SK-N-SH (cell line): ENCODE measurements around the gene CAMK2D. TPM values are rescaled to one million over a fixed set of nuclear protein-coding genes. Genes with fewer than 3 reads are reported as not detected.

Experiments
- CTCF ChIA-PET: fragments of 300-600, 350-600 bp; formaldehyde crosslinking; extraction: SDS; loops from one replicate; lab custom pipeline; 2021; lab: Yijun Ruan, JAX
- POLR2A ChIA-PET: fragments of 350-600 bp; sonication (Branson Sonifier 250); formaldehyde crosslinking; extraction: SDS; loops from one replicate; lab custom pipeline; 2020; ENCODE audit warnings: antibody characterized with exemption, inconsistent platforms; lab: Yijun Ruan, JAX
- DNase-seq: peaks from one replicate; pipeline ENCODE4 v3.0.0; 2012
- H2AFZ ChIP-seq: fragments of 200-600 bp; sonication (generic); 2 replicates; pipeline ENCODE4 v1.8.1; 2016; ENCODE audit warnings: antibody characterized with exemption, mild to moderate bottlenecking, low read depth
- H3F3A ChIP-seq: fragments of 200-600 bp; sonication (generic); replicated peaks from 2 replicates; pipeline ENCODE3; 2016; ENCODE audit warnings: antibody characterized with exemption, mild to moderate bottlenecking; ENCODE audit not compliant: insufficient read depth
- H3K27ac ChIP-seq, 2 experiments: fragments of 200-500 bp in 1 of 2; fragments of 200-600 bp in 1 of 2; sonication (Bioruptor generic) in 1 of 2; sonication (generic), shearing (Covaris generic) in 1 of 2; 2 replicates each; pipeline versions ENCODE4 v1.5.1 to v1.6.1; 2014 to 2016; ENCODE audit warnings: low read depth in 2 of 2, inconsistent platforms in 1 of 2, low read length in 1 of 2, mild to moderate bottlenecking in 1 of 2, mixed read lengths in 1 of 2
- H3K27me3 ChIP-seq: fragments of 200-600 bp; sonication (generic), shearing (Covaris generic); 2 replicates; pipeline ENCODE4 v1.6.1; 2016; ENCODE audit warnings: mixed run types; ENCODE audit not compliant: insufficient read depth
- H3K36me3 ChIP-seq, 2 experiments: fragments of 200-500 bp in 1 of 2; fragments of 200-600 bp in 1 of 2; sonication (Bioruptor generic) in 1 of 2; sonication (generic) in 1 of 2; replicated peaks in 1 of 2; 2 replicates each; pipeline versions ENCODE3 to v1.5.1; 2014 to 2016; ENCODE audit warnings: low read length in 1 of 2, mild to moderate bottlenecking in 1 of 2; ENCODE audit not compliant: insufficient read depth in 2 of 2, control insufficient read depth in 1 of 2
- H3K4me1 ChIP-seq, 2 experiments: fragments of 200-500 bp in 1 of 2; fragments of 200-600 bp in 1 of 2; sonication (Bioruptor generic) in 1 of 2; sonication (generic), shearing (Covaris generic) in 1 of 2; 2 replicates each; pipeline versions ENCODE4 v1.5.1 to v1.6.1; 2014 to 2016; ENCODE audit warnings: low read depth in 1 of 2, low read length in 1 of 2, mixed run types in 1 of 2; ENCODE audit not compliant: insufficient read depth in 2 of 2, control insufficient read depth in 1 of 2
- H3K4me2 ChIP-seq: fragments of 200-600 bp; sonication (generic), shearing (Covaris generic); 2 replicates; pipeline ENCODE4 v1.6.1; 2017; ENCODE audit warnings: mixed run types
- H3K4me3 ChIP-seq, 2 experiments: fragments of 200-500 bp in 1 of 2; fragments of 200-600 bp in 1 of 2; sonication (Bioruptor generic) in 1 of 2; sonication (generic), shearing (Covaris generic) in 1 of 2; 2 replicates each; pipeline versions ENCODE4 v1.5.1 to v1.8.1; 2014 to 2016; ENCODE audit warnings: low read depth in 2 of 2, inconsistent platforms in 1 of 2, low read length in 1 of 2, mild to moderate bottlenecking in 1 of 2, mixed read lengths in 1 of 2, moderate library complexity in 1 of 2
- H3K79me2 ChIP-seq: fragments of 200-600 bp; sonication (generic); 2 replicates; pipeline ENCODE4 v1.8.1; 2017; ENCODE audit warnings: mild to moderate bottlenecking; ENCODE audit not compliant: insufficient read depth
- H3K9ac ChIP-seq: fragments of 200-600 bp; sonication (generic); 2 replicates; pipeline ENCODE4 v1.6.1; 2017; ENCODE audit warnings: mixed run types
- H3K9me2 ChIP-seq: fragments of 200-600 bp; sonication (generic); 2 replicates; pipeline ENCODE4 v1.6.1; 2017; ENCODE audit warnings: mixed run types
- H3K9me3 ChIP-seq: fragments of 200-600 bp; sonication (generic); 2 replicates; pipeline ENCODE4 v1.6.1; 2017; ENCODE audit warnings: mixed run types, mild to moderate bottlenecking, moderate library complexity
- H4K20me1 ChIP-seq: fragments of 200-600 bp; sonication (generic); 2 replicates; pipeline ENCODE4 v1.6.1; 2017; ENCODE audit warnings: mild to moderate bottlenecking, mixed run types; ENCODE audit not compliant: insufficient read depth
- CHD2 ChIP-seq: fragments of 150-350 bp; IDR thresholded peaks from 2 replicates; pipeline ENCODE4 v1.6.1; 2018; ENCODE audit warnings: low read length; ENCODE audit not compliant: partially characterized antibody
- ELF1 ChIP-seq: IDR thresholded peaks from 2 replicates; pipeline ENCODE4 v1.4.0; 2012
- FOSL2 ChIP-seq: IDR thresholded peaks from 2 replicates; pipeline ENCODE4 v1.4.0; 2012; ENCODE audit warnings: low read depth, mild to moderate bottlenecking, moderate library complexity, borderline replicate concordance
- GABPA ChIP-seq: IDR thresholded peaks from 2 replicates; pipeline ENCODE4 v1.4.0; 2012; ENCODE audit warnings: low read depth, mild to moderate bottlenecking
- GATA2 ChIP-seq: sonication (generic); formaldehyde crosslinking; IDR thresholded peaks from 2 replicates; pipeline ENCODE4 v1.5.0; 2020; ENCODE audit warnings: mild to moderate bottlenecking, missing genetic modification reagents
- MEF2A ChIP-seq: IDR thresholded peaks from 2 replicates; pipeline ENCODE4 v1.4.0; 2012; ENCODE audit warnings: low read depth, borderline replicate concordance
- NFIC ChIP-seq: IDR thresholded peaks from 2 replicates; pipeline ENCODE4 v1.4.0; 2012; ENCODE audit warnings: borderline replicate concordance
- NRF1 ChIP-seq: IDR thresholded peaks from 2 replicates; pipeline ENCODE4 v1.6.1; 2012; ENCODE audit warnings: low read depth, mild to moderate bottlenecking, low read length
- POLR2AphosphoS5 ChIP-seq: IDR thresholded peaks from 2 replicates; pipeline ENCODE4 v1.6.1; 2012; ENCODE audit warnings: low read depth, low read length
- RFX5 ChIP-seq: IDR thresholded peaks from 2 replicates; pipeline ENCODE4 v1.6.1; 2012; ENCODE audit warnings: mild to moderate bottlenecking, improper control_type of control experiment, low read length
- RXRA ChIP-seq: IDR thresholded peaks from 2 replicates; pipeline ENCODE4 v1.4.0; 2012; ENCODE audit warnings: low read depth, mild to moderate bottlenecking, borderline replicate concordance
- SIN3A ChIP-seq: IDR thresholded peaks from 2 replicates; pipeline ENCODE4 v1.6.1; 2012; ENCODE audit warnings: low read depth, mild to moderate bottlenecking, low read length, moderate library complexity, borderline replicate concordance
- SMC3 ChIP-seq: IDR thresholded peaks from 2 replicates; pipeline ENCODE4 v1.6.1; 2012; ENCODE audit warnings: low read depth, low read length, improper control_type of control experiment
- TAF1 ChIP-seq: IDR thresholded peaks from 2 replicates; pipeline ENCODE4 v1.6.1; 2012; ENCODE audit warnings: low read depth, mild to moderate bottlenecking, low read length, moderate library complexity, borderline replicate concordance
- TCF12 ChIP-seq: IDR thresholded peaks from 2 replicates; pipeline ENCODE4 v1.4.0; 2012
- YY1 ChIP-seq: IDR thresholded peaks from 2 replicates; pipeline ENCODE4 v1.4.0; 2012; ENCODE audit warnings: low read depth, mild to moderate bottlenecking
- WGBS: methylation state at CpG from one replicate; pipeline ENCODE4 v1.1.6; 2017; ENCODE audit warnings: low lambda C conversion rate; 5-methylcytosine and 5-hydroxymethylcytosine counted together
- polyA plus RNA-seq, 3 experiments: library from polyadenylated mRNA; depleted of rRNA; stranded (reverse); fragments of >200 nt; gene quantifications; 2 replicates each; pipeline ENCODE4 v1.2.3, GENCODE V29; 2012
- TF ChIP-seq, protein P1 (sequence below): fragments of 150-350 bp; IDR thresholded peaks from 2 replicates; pipeline ENCODE4 v1.6.1; 2017; ENCODE audit warnings: antibody characterized with exemption, low read length, low read depth, borderline replicate concordance
- TF ChIP-seq, protein P2 (sequence below): fragments of 200-600 bp; sonication (generic); IDR thresholded peaks from 2 replicates; pipeline ENCODE4 v1.6.1; 2017; ENCODE audit warnings: antibody characterized with exemption, mild to moderate bottlenecking, moderate library complexity
- TF ChIP-seq, protein P3 (sequence below): IDR thresholded peaks from 2 replicates; pipeline ENCODE4 v1.4.0; 2012; ENCODE audit warnings: low read depth, borderline replicate concordance
- TF ChIP-seq, protein P4 (sequence below): IDR thresholded peaks from 2 replicates; pipeline ENCODE4 v1.6.1; 2012; ENCODE audit warnings: mild to moderate bottlenecking, low read depth, low read length, moderate library complexity

CAMK2D gene
- polyA plus RNA-seq, 1 of the 3 experiments (the other 2 are of a cell fraction): 17.0 TPM

DNA sequence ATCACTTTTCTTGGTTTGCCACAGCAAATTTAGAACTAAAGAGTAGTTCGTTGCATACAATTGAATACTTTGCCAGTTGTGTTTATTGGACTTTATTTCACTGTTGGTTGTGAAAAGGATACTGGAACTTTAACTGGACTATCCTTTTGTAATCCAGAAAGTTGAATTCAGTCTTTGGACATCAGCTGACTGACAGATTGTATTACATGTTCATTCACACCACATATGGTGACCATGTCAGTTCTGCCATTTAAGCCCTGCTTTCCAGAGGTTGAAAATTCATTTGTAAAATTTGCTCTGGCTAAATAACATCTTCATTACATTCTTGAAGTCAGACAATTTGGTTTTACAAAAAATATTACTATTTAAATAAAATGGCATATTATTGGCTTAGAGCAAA lies 251.7 kb downstream of the CAMK2D start:
- Histone ChIP-seq H3K9me2 (no peaks in the 10 kb centered on the region), H3K4me2 (no peak overlapping the region), H3F3A (no peaks in the 10 kb centered on the region), H3K36me3 (peaks cover 46 to 76% of the 10 kb centered on the region in 2 experiments), H4K20me1 (no peaks in the 10 kb centered on the region), H3K27ac (no peak overlapping the region), H3K4me1 (no peaks in the 10 kb centered on the region), H3K79me2 (no peaks in the 10 kb centered on the region), H3K9me3 (no peaks in the 10 kb centered on the region), H3K27me3 (no peaks in the 10 kb centered on the region), H3K9ac (no peak overlapping the region), H3K4me3 (no peak overlapping the region), H2AFZ (no peak overlapping the region)
- ChIA-PET POLR2A (no interaction called here), CTCF (interaction anchor here (1.2 kb wide), 1 partner anchor 60 kb away, joined by 3 read pairs; no protein-coding TSS in a partner anchor)
- WGBS: 95% methylated on average over 1 of the region's 1 CpG
- no peak for TF ChIP-seq FOSL2
- no peak for TF ChIP-seq TAF1
- TF ChIP-seq GABPA: no peak
- TF ChIP-seq TCF12: no peak
- no peak for TF ChIP-seq RXRA
- TF ChIP-seq YY1: no peak
- TF ChIP-seq SIN3A: no peak
- no peak for DNase-seq

DNA sequence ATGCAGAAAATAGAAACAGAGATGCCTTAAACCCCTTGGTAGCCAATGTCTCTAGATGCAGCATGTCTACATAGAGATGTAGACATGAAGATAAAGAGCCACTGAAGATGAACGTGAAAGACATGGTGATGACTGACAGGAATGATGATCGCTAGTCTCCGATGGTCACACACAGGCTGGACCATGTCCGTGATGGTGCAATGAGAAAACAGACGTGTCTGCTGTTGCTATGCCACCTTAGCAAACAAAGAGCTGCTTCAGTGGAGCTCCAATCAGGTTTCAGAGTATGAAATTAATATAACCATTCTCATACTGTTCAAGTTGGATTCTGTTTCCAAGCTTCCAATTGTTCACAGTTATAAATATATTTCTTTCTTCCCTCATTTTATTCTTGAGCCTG lies 256.5 kb downstream of the CAMK2D start:
- POLR2A ChIA-PET: no interaction called here
- no peak overlapping the region for H3K27ac ChIP-seq
- H2AFZ ChIP-seq: no peak overlapping the region
- peaks cover 5% of the 10 kb centered on the region for H3F3A ChIP-seq
- H4K20me1 ChIP-seq: no peaks in the 10 kb centered on the region
- WGBS: 95% methylated on average over 5 of the region's 5 CpGs
- no peaks in the 10 kb centered on the region for H3K27me3 ChIP-seq
- no peaks in the 10 kb centered on the region for H3K4me1 ChIP-seq
- no peak overlapping the region for H3K4me3 ChIP-seq
- CTCF ChIA-PET: interaction anchor here (1.2 kb wide), 1 partner anchor 110 kb away, joined by 3 read pairs; no protein-coding TSS in a partner anchor
- H3K79me2 ChIP-seq: no peaks in the 10 kb centered on the region
- no peaks in the 10 kb centered on the region for H3K9me2 ChIP-seq
- no peak overlapping the region for H3K4me2 ChIP-seq
- TF ChIP-seq NRF1 (no peak), RFX5 (no peak), NFIC (no peak), FOSL2 (no peak), GABPA (no peak), ELF1 (no peak), TCF12 (no peak), GATA2 (CRISPR knock-in tag) (no peak), POLR2AphosphoS5 (no peak), SMC3 (no peak), YY1 (no peak), CHD2 (no peak), SIN3A (no peak), MEF2A (no peak)
- TF ChIP-seq, protein P1, sequence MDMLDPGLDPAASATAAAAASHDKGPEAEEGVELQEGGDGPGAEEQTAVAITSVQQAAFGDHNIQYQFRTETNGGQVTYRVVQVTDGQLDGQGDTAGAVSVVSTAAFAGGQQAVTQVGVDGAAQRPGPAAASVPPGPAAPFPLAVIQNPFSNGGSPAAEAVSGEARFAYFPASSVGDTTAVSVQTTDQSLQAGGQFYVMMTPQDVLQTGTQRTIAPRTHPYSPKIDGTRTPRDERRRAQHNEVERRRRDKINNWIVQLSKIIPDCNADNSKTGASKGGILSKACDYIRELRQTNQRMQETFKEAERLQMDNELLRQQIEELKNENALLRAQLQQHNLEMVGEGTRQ: no peak
- TF ChIP-seq, protein P2, sequence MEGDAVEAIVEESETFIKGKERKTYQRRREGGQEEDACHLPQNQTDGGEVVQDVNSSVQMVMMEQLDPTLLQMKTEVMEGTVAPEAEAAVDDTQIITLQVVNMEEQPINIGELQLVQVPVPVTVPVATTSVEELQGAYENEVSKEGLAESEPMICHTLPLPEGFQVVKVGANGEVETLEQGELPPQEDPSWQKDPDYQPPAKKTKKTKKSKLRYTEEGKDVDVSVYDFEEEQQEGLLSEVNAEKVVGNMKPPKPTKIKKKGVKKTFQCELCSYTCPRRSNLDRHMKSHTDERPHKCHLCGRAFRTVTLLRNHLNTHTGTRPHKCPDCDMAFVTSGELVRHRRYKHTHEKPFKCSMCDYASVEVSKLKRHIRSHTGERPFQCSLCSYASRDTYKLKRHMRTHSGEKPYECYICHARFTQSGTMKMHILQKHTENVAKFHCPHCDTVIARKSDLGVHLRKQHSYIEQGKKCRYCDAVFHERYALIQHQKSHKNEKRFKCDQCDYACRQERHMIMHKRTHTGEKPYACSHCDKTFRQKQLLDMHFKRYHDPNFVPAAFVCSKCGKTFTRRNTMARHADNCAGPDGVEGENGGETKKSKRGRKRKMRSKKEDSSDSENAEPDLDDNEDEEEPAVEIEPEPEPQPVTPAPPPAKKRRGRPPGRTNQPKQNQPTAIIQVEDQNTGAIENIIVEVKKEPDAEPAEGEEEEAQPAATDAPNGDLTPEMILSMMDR: no peak
- TF ChIP-seq, protein P3, sequence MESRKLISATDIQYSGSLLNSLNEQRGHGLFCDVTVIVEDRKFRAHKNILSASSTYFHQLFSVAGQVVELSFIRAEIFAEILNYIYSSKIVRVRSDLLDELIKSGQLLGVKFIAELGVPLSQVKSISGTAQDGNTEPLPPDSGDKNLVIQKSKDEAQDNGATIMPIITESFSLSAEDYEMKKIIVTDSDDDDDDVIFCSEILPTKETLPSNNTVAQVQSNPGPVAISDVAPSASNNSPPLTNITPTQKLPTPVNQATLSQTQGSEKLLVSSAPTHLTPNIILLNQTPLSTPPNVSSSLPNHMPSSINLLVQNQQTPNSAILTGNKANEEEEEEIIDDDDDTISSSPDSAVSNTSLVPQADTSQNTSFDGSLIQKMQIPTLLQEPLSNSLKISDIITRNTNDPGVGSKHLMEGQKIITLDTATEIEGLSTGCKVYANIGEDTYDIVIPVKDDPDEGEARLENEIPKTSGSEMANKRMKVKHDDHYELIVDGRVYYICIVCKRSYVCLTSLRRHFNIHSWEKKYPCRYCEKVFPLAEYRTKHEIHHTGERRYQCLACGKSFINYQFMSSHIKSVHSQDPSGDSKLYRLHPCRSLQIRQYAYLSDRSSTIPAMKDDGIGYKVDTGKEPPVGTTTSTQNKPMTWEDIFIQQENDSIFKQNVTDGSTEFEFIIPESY: no peak
- TF ChIP-seq, protein P4, sequence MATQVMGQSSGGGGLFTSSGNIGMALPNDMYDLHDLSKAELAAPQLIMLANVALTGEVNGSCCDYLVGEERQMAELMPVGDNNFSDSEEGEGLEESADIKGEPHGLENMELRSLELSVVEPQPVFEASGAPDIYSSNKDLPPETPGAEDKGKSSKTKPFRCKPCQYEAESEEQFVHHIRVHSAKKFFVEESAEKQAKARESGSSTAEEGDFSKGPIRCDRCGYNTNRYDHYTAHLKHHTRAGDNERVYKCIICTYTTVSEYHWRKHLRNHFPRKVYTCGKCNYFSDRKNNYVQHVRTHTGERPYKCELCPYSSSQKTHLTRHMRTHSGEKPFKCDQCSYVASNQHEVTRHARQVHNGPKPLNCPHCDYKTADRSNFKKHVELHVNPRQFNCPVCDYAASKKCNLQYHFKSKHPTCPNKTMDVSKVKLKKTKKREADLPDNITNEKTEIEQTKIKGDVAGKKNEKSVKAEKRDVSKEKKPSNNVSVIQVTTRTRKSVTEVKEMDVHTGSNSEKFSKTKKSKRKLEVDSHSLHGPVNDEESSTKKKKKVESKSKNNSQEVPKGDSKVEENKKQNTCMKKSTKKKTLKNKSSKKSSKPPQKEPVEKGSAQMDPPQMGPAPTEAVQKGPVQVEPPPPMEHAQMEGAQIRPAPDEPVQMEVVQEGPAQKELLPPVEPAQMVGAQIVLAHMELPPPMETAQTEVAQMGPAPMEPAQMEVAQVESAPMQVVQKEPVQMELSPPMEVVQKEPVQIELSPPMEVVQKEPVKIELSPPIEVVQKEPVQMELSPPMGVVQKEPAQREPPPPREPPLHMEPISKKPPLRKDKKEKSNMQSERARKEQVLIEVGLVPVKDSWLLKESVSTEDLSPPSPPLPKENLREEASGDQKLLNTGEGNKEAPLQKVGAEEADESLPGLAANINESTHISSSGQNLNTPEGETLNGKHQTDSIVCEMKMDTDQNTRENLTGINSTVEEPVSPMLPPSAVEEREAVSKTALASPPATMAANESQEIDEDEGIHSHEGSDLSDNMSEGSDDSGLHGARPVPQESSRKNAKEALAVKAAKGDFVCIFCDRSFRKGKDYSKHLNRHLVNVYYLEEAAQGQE: no peak
- no peaks in the 10 kb centered on the region for H3K9me3 ChIP-seq
- H3K9ac ChIP-seq: no peak overlapping the region
- no peak for DNase-seq
- H3K36me3 ChIP-seq: peaks cover 36 to 81% of the 10 kb centered on the region in 2 experiments
